Neuronal stem cell (in vitro differentiated cells): ENCODE measurements around the gene BAIAP3.

Source experiments
- DNase-seq: peaks from one replicate; pipeline ENCODE4 v3.0.0-alpha.2; 2013; ENCODE audit warnings: low spot score
- H2AFZ ChIP-seq: one replicate; pipeline ENCODE4 v1.6.1; 2013; ENCODE audit warnings: mild to moderate bottlenecking, low read length, inconsistent platforms
- H2AK5ac ChIP-seq: 2 replicates; pipeline ENCODE4 v1.6.1; 2013; ENCODE audit warnings: low read depth, mild to moderate bottlenecking, inconsistent platforms, low read length, moderate library complexity, mixed read lengths
- H2BK120ac ChIP-seq: 2 replicates; pipeline ENCODE4 v1.6.1; 2013; ENCODE audit warnings: low read depth, mild to moderate bottlenecking, inconsistent platforms, low read length, moderate library complexity, mixed read lengths
- H2BK12ac ChIP-seq: one replicate; pipeline ENCODE4 v1.6.1; 2013; ENCODE audit warnings: low read length, inconsistent platforms
- H2BK15ac ChIP-seq: 2 replicates; pipeline ENCODE4 v1.6.1; 2013; ENCODE audit warnings: mild to moderate bottlenecking, low read length, inconsistent platforms, mixed read lengths
- H2BK5ac ChIP-seq: one replicate; pipeline ENCODE4 v1.6.1; 2013; ENCODE audit warnings: inconsistent platforms, mild to moderate bottlenecking, low read length, moderate library complexity
- H3K14ac ChIP-seq: one replicate; pipeline ENCODE4 v1.6.1; 2013; ENCODE audit warnings: low read length, inconsistent platforms
- H3K18ac ChIP-seq: 2 replicates; pipeline ENCODE4 v1.6.1; 2013; ENCODE audit warnings: low read length, inconsistent platforms
- H3K23ac ChIP-seq: 2 replicates; pipeline ENCODE4 v1.6.1; 2013; ENCODE audit warnings: low read depth, mild to moderate bottlenecking, mixed read lengths, low read length, inconsistent platforms; ENCODE audit not compliant: poor library complexity
- H3K27ac ChIP-seq: replicated peaks from 3 replicates; pipeline ENCODE4 v1.5.1; 2013; ENCODE audit warnings: low read length, inconsistent platforms
- H3K27me3 ChIP-seq, 3 experiments: 2 replicates each; pipeline ENCODE4 v1.6.1; 2013; ENCODE audit warnings: low read length in 3 of 3, mild to moderate bottlenecking in 2 of 3, inconsistent platforms in 1 of 3, low read depth in 1 of 3, mixed read lengths in 1 of 3, moderate library complexity in 1 of 3; ENCODE audit not compliant: control insufficient read depth in 3 of 3, insufficient read depth in 3 of 3
- H3K36me3 ChIP-seq, 2 donors: replicated peaks in 1 of 2; 2 replicates each; pipeline ENCODE4 v1.6.1; 2013; ENCODE audit warnings: low read length in 2 of 2; ENCODE audit not compliant: control insufficient read depth in 2 of 2, insufficient read depth in 2 of 2
- H3K4ac ChIP-seq: 2 replicates; pipeline ENCODE4 v1.6.1; 2013; ENCODE audit warnings: inconsistent platforms, mild to moderate bottlenecking, low read length, moderate library complexity
- H3K4me1 ChIP-seq, 2 donors: 1 replicate in 1 of 2; 2 replicates in 1 of 2; pipeline ENCODE4 v1.6.1; 2013; ENCODE audit warnings: low read length in 2 of 2, low read depth in 1 of 2; ENCODE audit not compliant: control insufficient read depth in 2 of 2, insufficient read depth in 1 of 2
- H3K4me2 ChIP-seq: one replicate; pipeline ENCODE4 v1.6.1; 2013; ENCODE audit warnings: mild to moderate bottlenecking, low read length, inconsistent platforms; ENCODE audit not compliant: insufficient read depth, poor library complexity, severe bottlenecking
- H3K4me3 ChIP-seq, 2 donors: 2 replicates each; pipeline ENCODE4 v1.5.1; 2013; ENCODE audit warnings: low read length in 2 of 2, mild to moderate bottlenecking in 2 of 2, inconsistent platforms in 1 of 2, moderate library complexity in 1 of 2
- H3K79me1 ChIP-seq: one replicate; pipeline ENCODE4 v1.6.1; 2013; ENCODE audit warnings: low read depth, mild to moderate bottlenecking, inconsistent platforms, low read length, moderate library complexity
- H3K9ac ChIP-seq: one replicate; pipeline ENCODE4 v1.6.1; 2013; ENCODE audit warnings: mild to moderate bottlenecking, low read depth, low read length, inconsistent platforms; ENCODE audit not compliant: poor library complexity
- H3K9me3 ChIP-seq, 2 donors: replicated peaks in 1 of 2; 2 replicates each; pipeline versions ENCODE3 to v1.6.1; 2013; ENCODE audit warnings: low read length in 2 of 2, mild to moderate bottlenecking in 2 of 2, inconsistent platforms in 1 of 2, low read depth in 1 of 2, mixed read lengths in 1 of 2, moderate library complexity in 1 of 2; ENCODE audit not compliant: control insufficient read depth in 2 of 2, insufficient read depth in 1 of 2
- H4K8ac ChIP-seq: one replicate; pipeline ENCODE4 v1.6.1; 2013; ENCODE audit warnings: low read depth, mild to moderate bottlenecking, inconsistent platforms, low read length, moderate library complexity
- H4K91ac ChIP-seq: one replicate; pipeline ENCODE4 v1.6.1; 2013; ENCODE audit warnings: low read length, low read depth, mild to moderate bottlenecking, inconsistent platforms; ENCODE audit not compliant: poor library complexity
- WGBS, 2 donors: extraction: QIAGEN DNeasy Blood & Tissue Kit; methylation state at CpG; one replicate each; pipeline ENCODE4 v1.1.7; 2013; ENCODE audit warnings: missing lambda C conversion rate in 2 of 2, mixed read lengths in 1 of 2; ENCODE audit not compliant: insufficient read length in 2 of 2, insufficient replicate concordance in 1 of 2; ENCODE audit errors: extremely low coverage in 2 of 2; 5-methylcytosine and 5-hydroxymethylcytosine counted together

The BAIAP3 gene

DNA sequence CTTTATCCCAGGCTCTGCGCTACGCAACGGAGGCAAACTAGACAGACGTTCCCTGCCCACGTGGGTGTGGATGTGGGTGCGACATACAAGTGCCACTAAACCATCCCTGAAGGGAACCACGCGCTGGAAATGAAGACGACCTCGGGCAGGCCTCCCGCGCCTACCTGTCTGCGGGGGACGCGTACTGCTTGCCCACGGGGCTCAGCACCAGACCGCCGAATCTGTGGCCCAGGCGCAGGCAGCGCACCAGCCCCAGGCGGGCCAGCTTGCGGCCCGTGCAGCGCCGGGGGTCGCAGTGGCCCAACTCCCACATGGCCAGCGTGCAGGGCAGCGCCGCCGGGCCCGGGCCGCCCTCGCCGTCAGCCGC lies 17.8 kb downstream of the BAIAP3 start:
- no peak overlapping the region for H2BK12ac ChIP-seq
- H3K27ac ChIP-seq = no peak overlapping the region
- H2BK15ac ChIP-seq = no peak overlapping the region
- H4K8ac ChIP-seq = peak overlapping the region; percentile 92
- peak overlapping the region; percentile 39 for H3K14ac ChIP-seq
- peak overlapping the region; percentile 95 for H2AFZ ChIP-seq
- H3K4me1 ChIP-seq = peaks cover 8 to 12% of the 10 kb centered on the region in 2 donors
- H3K23ac ChIP-seq = peak overlapping the region; percentile 89
- H3K18ac ChIP-seq = peak overlapping the region; percentile 97
- H3K27me3 ChIP-seq = no peaks in the 10 kb centered on the region
- H3K4me2 ChIP-seq = peak overlapping the region; percentile 97
- H3K4ac ChIP-seq = peak overlapping the region; percentile 84
- H3K36me3 ChIP-seq = peaks cover 16 to 42% of the 10 kb centered on the region in 2 donors
- no peaks in the 10 kb centered on the region for H3K9me3 ChIP-seq
- H3K4me3 ChIP-seq = peak overlapping the region; percentile 93 to 95
- peak overlapping the region; percentile 66 for H2BK5ac ChIP-seq
- H3K79me1 ChIP-seq = peaks cover 33% of the 10 kb centered on the region
- no peak overlapping the region for H4K91ac ChIP-seq
- no CpG with 5 or more reads among the region's 35 CpGs for WGBS, 2 donors
- DNase-seq = no peak
- H2BK120ac ChIP-seq = peak overlapping the region; percentile 91
- peak overlapping the region; percentile 100 for H3K9ac ChIP-seq
- peak overlapping the region; percentile 95 for H2AK5ac ChIP-seq

GRCh38 chr16:1351582-1352362 lies 18.3 kb downstream of the BAIAP3 start, which contains the start of the genes GNPTG and TSR3:
TSS of gene GNPTG (plus strand) at chr16:1351931. CDS start at chr16:1351966, 35 bp downstream.
TSS of gene TSR3 (minus strand) at chr16:1351878. CDS start at chr16:1351804, 74 bp downstream.
- Histone ChIP-seq H3K18ac (peak within 1 kb of the TSS; percentile 97), H3K4me3 (peak within 1 kb of the TSS; percentile 93 to 95), H4K8ac (peak within 1 kb of the TSS; percentile 92), H3K9ac (peak within 1 kb of the TSS; percentile 100), H2AK5ac (peak within 1 kb of the TSS; percentile 95), H3K23ac (peak within 1 kb of the TSS; percentile 89), H3K79me1 (peaks cover 36% of the 10 kb centered on the region), H2BK12ac (no peak within 1 kb of the TSS), H3K27ac (no peak within 1 kb of the TSS), H3K9me3 (no peaks in the 10 kb centered on the region), H2BK120ac (peak within 1 kb of the TSS; percentile 91), H2BK15ac (no peak within 1 kb of the TSS), H3K14ac (peak within 1 kb of the TSS; percentile 64), H3K4me2 (peak within 1 kb of the TSS; percentile 97), H3K4ac (peak within 1 kb of the TSS; percentile 84), H3K27me3 (no peaks in the 10 kb centered on the region), H3K4me1 (peaks cover 8 to 12% of the 10 kb centered on the region in 2 donors), H2BK5ac (peak within 1 kb of the TSS; percentile 66), H2AFZ (peak within 1 kb of the TSS; percentile 95), H4K91ac (peak within 1 kb of the TSS; percentile 30), H3K36me3 (peaks cover 16 to 38% of the 10 kb centered on the region in 2 donors)
- peak; percentile 89 for DNase-seq
- no CpG with 5 or more reads among the region's 98 CpGs for whole genome bisulfite sequencing, 2 donors

DNA sequence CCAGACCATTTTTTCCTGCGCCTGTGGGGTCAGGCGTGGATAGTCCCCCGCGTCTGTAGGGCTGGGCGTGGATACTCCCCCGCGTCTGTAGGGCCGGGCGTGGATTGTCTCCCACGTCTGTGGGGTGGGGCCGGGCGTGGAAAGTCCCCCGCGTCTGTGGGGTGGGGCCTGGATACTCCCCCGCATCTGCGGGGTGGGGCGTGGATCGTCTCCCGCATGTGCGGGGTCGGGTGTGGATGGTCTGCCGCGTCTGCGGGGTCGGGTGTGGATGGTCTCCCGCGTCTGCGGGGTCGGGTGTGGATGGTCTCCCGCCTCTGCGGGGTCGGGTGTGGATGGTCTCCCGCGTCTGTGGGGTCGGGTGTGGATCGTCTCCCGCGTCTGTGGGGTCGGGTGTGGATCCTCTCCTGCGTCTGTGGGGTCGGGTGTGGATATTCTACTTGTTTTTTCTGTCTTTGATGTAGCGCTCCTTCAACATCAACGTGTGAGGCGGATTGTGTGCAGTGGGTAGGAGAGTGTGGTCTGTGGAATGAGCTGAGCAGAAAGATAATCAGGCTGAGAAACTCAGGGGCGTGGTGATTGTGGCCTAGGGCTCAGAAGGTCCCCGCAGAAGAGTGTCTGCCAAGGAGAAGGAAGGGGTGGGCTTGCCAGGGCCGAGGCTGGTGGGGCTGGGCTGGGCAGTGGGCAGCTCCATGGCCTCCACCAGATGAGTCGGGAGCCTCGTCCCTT lies 21.5 kb downstream of the BAIAP3 start:
- Histone ChIP-seq H3K4me1 (peaks cover 8 to 12% of the 10 kb centered on the region in 2 donors), H3K23ac (peak overlapping the region; percentile 55), H3K9me3 (no peaks in the 10 kb centered on the region), H2BK15ac (no peak overlapping the region), H3K9ac (no peak overlapping the region), H3K4me3 (no peak overlapping the region), H3K14ac (no peak overlapping the region), H2BK120ac (no peak overlapping the region), H2AFZ (no peak overlapping the region), H4K91ac (no peak overlapping the region), H4K8ac (no peak overlapping the region), H3K4ac (no peak overlapping the region), H3K18ac (no peak overlapping the region), H3K27me3 (no peaks in the 10 kb centered on the region), H3K27ac (no peak overlapping the region), H2BK12ac (no peak overlapping the region), H2AK5ac (no peak overlapping the region), H3K4me2 (no peak overlapping the region), H3K79me1 (peaks cover 36% of the 10 kb centered on the region), H2BK5ac (peak overlapping the region; percentile 53), H3K36me3 (peaks cover 5 to 11% of the 10 kb centered on the region in 2 donors)
- DNase-seq = no peak
- no CpG with 5 or more reads among the region's 49 CpGs for WGBS, 2 donors

GRCh38 chr16:1355591-1355990 lies 22.1 kb downstream of the BAIAP3 start:
- H3K4me2 ChIP-seq = no peak overlapping the region
- no peak overlapping the region for H3K4me3 ChIP-seq
- peak overlapping the region; percentile 55 for H3K23ac ChIP-seq
- peaks cover 36% of the 10 kb centered on the region for H3K79me1 ChIP-seq
- H2BK12ac ChIP-seq = no peak overlapping the region
- DNase-seq = no peak
- no CpG with 5 or more reads among the region's 15 CpGs for WGBS, 2 donors
- peak overlapping the region; percentile 28 for H3K18ac ChIP-seq
- H3K9ac ChIP-seq = no peak overlapping the region
- no peak overlapping the region for H4K91ac ChIP-seq
- H3K27me3 ChIP-seq = no peaks in the 10 kb centered on the region
- H3K4me1 ChIP-seq = peaks cover 8 to 10% of the 10 kb centered on the region in 2 donors
- H2AK5ac ChIP-seq = no peak overlapping the region
- H2BK15ac ChIP-seq = no peak overlapping the region
- no peak overlapping the region for H3K27ac ChIP-seq
- H3K9me3 ChIP-seq = no peaks in the 10 kb centered on the region
- no peak overlapping the region for H2BK120ac ChIP-seq
- H3K14ac ChIP-seq = peak overlapping the region; percentile 56
- peaks cover 1 to 7% of the 10 kb centered on the region in 2 donors for H3K36me3 ChIP-seq
- no peak overlapping the region for H3K4ac ChIP-seq
- H2AFZ ChIP-seq = no peak overlapping the region
- H2BK5ac ChIP-seq = peak overlapping the region; percentile 53
- H4K8ac ChIP-seq = no peak overlapping the region
